GM19043 (cell line): ENCODE measurements around the gene TMEM267.
A peak's percentile ranks its signal among the peaks of the same experiment; 100 is the strongest.
"Not testable (repeated sequence)": the region's sequence is repeated elsewhere in the genome, so short reads cannot be mapped to it uniquely, and the experiment has no call there.

Experiments
- ATAC-seq: cut with Tn5 transposase; IDR thresholded peaks from one replicate; pipeline ENCODE4 v1.9.1; 2021; ENCODE audit warnings: low read depth; ENCODE audit not compliant: unreplicated experiment

The TMEM267 gene

GRCh38 chr5:43411495-43411894 is 72.2 kb downstream of the TMEM267 start:
- ATAC-seq = no peak

- ATAC-seq = no peak
Observed at GRCh38 chr5:43410414-43410813, 73.3 kb downstream of the TMEM267 start.

GRCh38 chr5:43409809-43410271 is 73.8 kb downstream of the TMEM267 start:
- no peak for ATAC-seq

GRCh38 chr5:43402524-43403066 is 81.1 kb downstream of the TMEM267 start:
- not testable (repeated sequence) for ATAC-seq

GRCh38 chr5:43401827-43402226 is 81.8 kb downstream of the TMEM267 start:
- ATAC-seq = no peak

- no peak for ATAC-seq
Observed at GRCh38 chr5:43400082-43400481, 83.6 kb downstream of the TMEM267 start.

- ATAC-seq = peak; percentile 95
Observed at GRCh38 chr5:43396762-43397304, 86.8 kb downstream of the TMEM267 start.
